ENCODE results near the gene DCC. TPM values are rescaled to one million over a fixed set of nuclear protein-coding genes. Genes with fewer than 3 reads are reported as not detected.

Gene DCC
- total and polyA plus RNA-seq, 2 donors from 2014 or later = 3.9 TPM; not detected in 1

GRCh38 chr18:52747869-52748268 is 407.9 kb downstream of the DCC start:
- DNase-seq (no peak), FAIRE-seq (no peak)
- Histone ChIP-seq H3K4me1 (ENCODE audit: control insufficient read depth in 2 of 3, insufficient read depth in 2 of 3, low read depth in 1 of 3, low read length in 3 of 3) (no peaks in the 10 kb centered on the region), H3K9me3 (ENCODE audit: control insufficient read depth in 2 of 3, insufficient read depth in 1 of 3, low read length in 3 of 3) (no peaks in the 10 kb centered on the region), H3K27ac (ENCODE audit: low read depth in 2 of 2, low read length in 2 of 2) (no peak overlapping the region), H3K9ac (ENCODE audit: low read length in 3 of 3) (no peak overlapping the region), H3K4me3 (ENCODE audit: low read length in 3 of 3) (no peak overlapping the region), H3K27me3 (ENCODE audit: control insufficient read depth, insufficient read depth, low read length) (no peaks in the 10 kb centered on the region), H3K36me3 (ENCODE audit: control insufficient read depth in 2 of 3, insufficient read depth in 3 of 3, low read length in 3 of 3) (no peaks in the 10 kb centered on the region)
- no peak for TF ChIP-seq CTCF (IDR thresholded peaks at IDR 0.05; ENCODE audit: borderline replicate concordance, extremely low read depth, insufficient read depth)
- intact Hi-C loops (cut with DNase I) = no loop called here

- DNase-seq (no peak), FAIRE-seq (no peak)
- Histone ChIP-seq H3K27ac (ENCODE audit: low read depth in 2 of 2, low read length in 2 of 2) (no peak overlapping the region), H3K9me3 (ENCODE audit: control insufficient read depth in 2 of 3, insufficient read depth in 1 of 3, low read length in 3 of 3) (no peaks in the 10 kb centered on the region), H3K4me1 (ENCODE audit: control insufficient read depth in 2 of 3, insufficient read depth in 2 of 3, low read depth in 1 of 3, low read length in 3 of 3) (no peaks in the 10 kb centered on the region), H3K27me3 (ENCODE audit: control insufficient read depth, insufficient read depth, low read length) (no peaks in the 10 kb centered on the region), H3K4me3 (ENCODE audit: low read length in 3 of 3) (no peak overlapping the region), H3K36me3 (ENCODE audit: control insufficient read depth in 2 of 3, insufficient read depth in 3 of 3, low read length in 3 of 3) (no peaks in the 10 kb centered on the region), H3K9ac (ENCODE audit: low read length in 3 of 3) (no peak overlapping the region)
- TF ChIP-seq CTCF (IDR thresholded peaks at IDR 0.05; ENCODE audit: borderline replicate concordance, extremely low read depth, insufficient read depth) = no peak
- intact Hi-C loops (cut with DNase I) = no loop called here
Measured at GRCh38 chr18:52748343-52748742, 408.3 kb downstream of the DCC start.

GRCh38 chr18:52749542-52749941 is 409.5 kb downstream of the DCC start:
- H3K36me3 ChIP-seq (ENCODE audit: control insufficient read depth in 2 of 3, insufficient read depth in 3 of 3, low read length in 3 of 3) = no peaks in the 10 kb centered on the region
- no peaks in the 10 kb centered on the region for H3K9me3 ChIP-seq (ENCODE audit: control insufficient read depth in 2 of 3, insufficient read depth in 1 of 3, low read length in 3 of 3)
- H3K4me3 ChIP-seq (ENCODE audit: low read length in 3 of 3) = no peak overlapping the region
- no peak overlapping the region for H3K27ac ChIP-seq (ENCODE audit: low read depth in 2 of 2, low read length in 2 of 2)
- FAIRE-seq = no peak
- H3K9ac ChIP-seq (ENCODE audit: low read length in 3 of 3) = no peak overlapping the region
- no peaks in the 10 kb centered on the region for H3K4me1 ChIP-seq (ENCODE audit: control insufficient read depth in 2 of 3, insufficient read depth in 2 of 3, low read depth in 1 of 3, low read length in 3 of 3)
- H3K27me3 ChIP-seq (ENCODE audit: control insufficient read depth, insufficient read depth, low read length) = no peaks in the 10 kb centered on the region
- TF ChIP-seq CTCF (IDR thresholded peaks at IDR 0.05; ENCODE audit: borderline replicate concordance, extremely low read depth, insufficient read depth) = no peak
- intact Hi-C loops (cut with DNase I) = no loop called here
- DNase-seq = no peak

DNA sequence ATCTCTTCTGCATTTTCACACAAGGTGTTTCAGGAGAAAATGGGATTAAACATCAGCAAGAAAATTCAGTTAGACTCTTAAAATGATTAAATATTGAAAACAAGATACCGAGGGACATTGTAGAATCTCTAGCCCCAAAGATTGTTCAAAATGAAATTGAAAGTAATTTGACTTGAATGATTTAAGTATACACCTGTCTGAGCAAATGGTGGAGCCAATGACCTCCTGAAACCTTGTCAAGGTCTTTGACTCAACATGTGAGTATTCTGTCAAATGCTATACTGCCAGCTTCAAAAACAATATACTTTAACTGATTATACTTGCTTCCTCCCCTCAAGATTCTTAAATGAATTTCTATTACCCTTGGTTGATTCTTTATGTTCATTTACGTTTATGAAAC is 411.0 kb downstream of the DCC start:
- Histone ChIP-seq H3K27ac (ENCODE audit: low read depth in 2 of 2, low read length in 2 of 2) (no peak overlapping the region), H3K9ac (ENCODE audit: low read length in 3 of 3) (no peak overlapping the region), H3K27me3 (ENCODE audit: control insufficient read depth, insufficient read depth, low read length) (no peaks in the 10 kb centered on the region), H3K9me3 (ENCODE audit: control insufficient read depth in 2 of 3, insufficient read depth in 1 of 3, low read length in 3 of 3) (no peaks in the 10 kb centered on the region), H3K4me3 (ENCODE audit: low read length in 3 of 3) (no peak overlapping the region), H3K4me1 (ENCODE audit: control insufficient read depth in 2 of 3, insufficient read depth in 2 of 3, low read depth in 1 of 3, low read length in 3 of 3) (no peaks in the 10 kb centered on the region), H3K36me3 (ENCODE audit: control insufficient read depth in 2 of 3, insufficient read depth in 3 of 3, low read length in 3 of 3) (no peaks in the 10 kb centered on the region)
- no peak for TF ChIP-seq CTCF (IDR thresholded peaks at IDR 0.05; ENCODE audit: borderline replicate concordance, extremely low read depth, insufficient read depth)
- DNase-seq (no peak), FAIRE-seq (no peak)
- intact Hi-C loops (cut with DNase I) = no loop called here

All from kidney (tissue), 14 donors.